SU-DHL-6 (cell line): Measurements from ENCODE around the gene HSD3B2.

Experiments used
- CTCF ChIP-seq: fragments of 200-600 bp; sonication (generic); IDR thresholded peaks from one replicate; pipeline ENCODE4 v1.5.1; 2017; ENCODE audit warnings: antibody characterized with exemption, mild to moderate bottlenecking, low read length, moderate library complexity; ENCODE audit not compliant: insufficient read depth, poor library complexity, severe bottlenecking
- EZH2phosphoT487 ChIP-seq: fragments of 200-600 bp; sonication (generic), shearing (Covaris generic); conservative IDR thresholded peaks from 2 replicates; pipeline ENCODE4 v1.6.1; 2018; ENCODE audit warnings: mild to moderate bottlenecking, antibody characterized with exemption, low read length, moderate library complexity, mixed read lengths

GRCh38 chr1:119371815-119372214, 43.1 kb upstream of the HSD3B2 start:
- TF ChIP-seq CTCF, result no peak
- no peak for TF ChIP-seq EZH2phosphoT487
